GM12872 (cell line): ENCODE measurements around the gene AFF3.

ENCODE experiments used
- TF ChIP-seq, protein P1 (sequence below): IDR thresholded peaks from 3 replicates; pipeline ENCODE4 v1.5.1; 2011; ENCODE audit warnings: low read depth, mild to moderate bottlenecking, low read length, moderate library complexity; ENCODE audit not compliant: insufficient read depth

The AFF3 gene

GRCh38 chr2:100146657-100146960 lies 4.2 kb upstream of the AFF3 start:
- TF ChIP-seq, protein P1, sequence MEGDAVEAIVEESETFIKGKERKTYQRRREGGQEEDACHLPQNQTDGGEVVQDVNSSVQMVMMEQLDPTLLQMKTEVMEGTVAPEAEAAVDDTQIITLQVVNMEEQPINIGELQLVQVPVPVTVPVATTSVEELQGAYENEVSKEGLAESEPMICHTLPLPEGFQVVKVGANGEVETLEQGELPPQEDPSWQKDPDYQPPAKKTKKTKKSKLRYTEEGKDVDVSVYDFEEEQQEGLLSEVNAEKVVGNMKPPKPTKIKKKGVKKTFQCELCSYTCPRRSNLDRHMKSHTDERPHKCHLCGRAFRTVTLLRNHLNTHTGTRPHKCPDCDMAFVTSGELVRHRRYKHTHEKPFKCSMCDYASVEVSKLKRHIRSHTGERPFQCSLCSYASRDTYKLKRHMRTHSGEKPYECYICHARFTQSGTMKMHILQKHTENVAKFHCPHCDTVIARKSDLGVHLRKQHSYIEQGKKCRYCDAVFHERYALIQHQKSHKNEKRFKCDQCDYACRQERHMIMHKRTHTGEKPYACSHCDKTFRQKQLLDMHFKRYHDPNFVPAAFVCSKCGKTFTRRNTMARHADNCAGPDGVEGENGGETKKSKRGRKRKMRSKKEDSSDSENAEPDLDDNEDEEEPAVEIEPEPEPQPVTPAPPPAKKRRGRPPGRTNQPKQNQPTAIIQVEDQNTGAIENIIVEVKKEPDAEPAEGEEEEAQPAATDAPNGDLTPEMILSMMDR: no peak

GRCh38 chr2:100145893-100146656 lies 3.7 kb upstream of the AFF3 start:
- TF ChIP-seq, protein P1: no peak

DNA sequence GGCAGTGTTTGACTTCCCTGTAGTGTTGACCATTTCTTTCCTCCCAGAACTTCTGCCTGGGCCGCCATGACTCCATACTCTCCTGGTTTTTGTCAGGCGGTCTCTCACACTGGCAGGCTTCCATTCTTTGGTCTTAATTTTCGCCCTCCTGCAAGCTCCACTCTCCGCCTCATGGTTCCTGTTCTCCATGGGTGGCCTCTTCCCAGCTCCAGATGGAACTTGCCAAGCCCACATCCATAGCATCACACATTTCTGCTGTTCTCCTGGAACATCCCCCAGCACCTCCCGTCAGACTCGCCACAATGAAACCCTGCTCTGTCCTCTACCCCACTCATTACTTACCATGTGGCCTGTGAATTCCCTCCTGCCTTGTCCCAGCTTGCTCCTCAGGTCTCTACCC lies 896 bp upstream of the AFF3 start:
- TF ChIP-seq, protein P1: no peak

- TF ChIP-seq, protein P1: no peak
Measured at GRCh38 chr2:100141906-100142305, 484 bp downstream of the AFF3 start.

DNA sequence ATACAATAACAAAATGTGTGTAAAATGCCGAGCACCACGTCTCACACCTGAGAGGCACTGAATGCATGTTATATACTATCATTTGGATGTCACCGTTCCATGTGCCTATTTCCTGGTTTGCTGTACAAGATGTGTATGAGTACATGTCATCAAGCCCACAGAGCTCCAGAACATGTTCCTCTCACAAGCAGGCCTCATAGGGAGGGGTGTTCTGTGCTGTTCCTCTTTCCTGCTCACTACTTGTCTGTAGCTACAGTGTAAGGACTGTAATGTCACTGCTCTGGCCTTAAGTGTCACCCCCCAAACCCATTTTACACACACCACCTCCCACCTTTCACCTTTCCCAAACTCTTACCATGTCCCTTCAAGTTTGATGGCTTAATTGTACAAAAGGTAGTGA lies 1.8 kb downstream of the AFF3 start:
- TF ChIP-seq, protein P1: no peak

DNA sequence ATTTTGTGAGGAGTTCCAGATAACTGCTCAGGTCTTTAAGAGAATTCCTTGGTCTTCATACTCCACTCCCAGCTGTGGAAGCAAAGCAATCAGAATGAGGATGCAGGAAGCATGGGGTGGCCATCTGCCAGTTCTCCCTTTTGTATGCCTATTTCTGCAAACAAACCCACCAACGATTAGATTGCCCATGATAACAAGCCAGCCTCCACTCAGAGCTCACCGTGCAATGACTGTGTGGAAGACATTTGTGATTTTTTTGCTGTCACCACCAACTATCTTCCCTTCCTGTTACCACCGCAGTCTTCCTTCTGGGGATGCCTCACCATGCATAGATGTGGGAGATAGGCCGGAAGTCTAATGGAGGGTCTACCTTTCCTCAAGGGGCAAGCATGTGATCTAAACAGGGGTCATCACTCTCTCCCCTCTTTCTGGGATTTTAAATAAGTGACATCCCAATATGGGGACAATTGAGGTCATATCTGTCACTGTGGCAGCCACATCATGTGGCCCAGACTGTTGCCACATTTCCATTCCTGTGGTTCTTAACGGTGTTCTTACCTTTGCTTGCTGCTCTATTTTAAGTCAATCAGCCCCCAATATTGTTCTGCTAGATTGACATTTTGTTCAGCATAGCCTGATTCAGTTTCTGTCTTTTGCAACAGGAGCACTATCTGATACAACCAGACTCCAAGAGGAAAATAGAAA lies 4.4 kb downstream of the AFF3 start:
- TF ChIP-seq, protein P1: no peak

DNA sequence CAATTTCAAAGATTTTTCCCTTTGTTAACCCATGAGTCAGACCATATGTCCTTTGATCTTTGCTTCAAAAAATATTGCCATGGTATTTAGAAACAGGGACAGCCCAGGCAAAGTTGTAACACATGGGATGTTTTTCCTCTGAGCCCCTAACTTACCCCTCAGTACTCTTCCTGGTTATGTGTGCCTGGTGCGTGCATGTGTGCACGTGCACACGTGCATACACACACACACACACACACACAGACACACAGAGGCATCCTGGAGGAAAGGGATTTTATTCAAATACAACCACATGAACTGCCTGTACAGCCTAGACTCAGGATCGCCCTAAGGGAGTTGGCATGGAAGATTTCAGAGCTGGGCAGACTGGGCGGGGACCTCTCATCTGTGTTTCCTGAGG lies 5.1 kb downstream of the AFF3 start:
- TF ChIP-seq, protein P1: no peak
